NCI-H2227 (cell line): Measurements from ENCODE around the gene TBK1.
A peak's percentile ranks its signal among the peaks of the same experiment; 100 is the strongest.
"Not testable (repeated sequence)": the region's sequence is repeated elsewhere in the genome, so short reads cannot be mapped to it uniquely, and the experiment has no call there.

Source experiments
- DNase-seq: peaks from one replicate; lab custom pipeline; 2025; ENCODE audit not compliant: unreplicated experiment; lab: John Stamatoyannopoulos, UW

TBK1 gene

DNA sequence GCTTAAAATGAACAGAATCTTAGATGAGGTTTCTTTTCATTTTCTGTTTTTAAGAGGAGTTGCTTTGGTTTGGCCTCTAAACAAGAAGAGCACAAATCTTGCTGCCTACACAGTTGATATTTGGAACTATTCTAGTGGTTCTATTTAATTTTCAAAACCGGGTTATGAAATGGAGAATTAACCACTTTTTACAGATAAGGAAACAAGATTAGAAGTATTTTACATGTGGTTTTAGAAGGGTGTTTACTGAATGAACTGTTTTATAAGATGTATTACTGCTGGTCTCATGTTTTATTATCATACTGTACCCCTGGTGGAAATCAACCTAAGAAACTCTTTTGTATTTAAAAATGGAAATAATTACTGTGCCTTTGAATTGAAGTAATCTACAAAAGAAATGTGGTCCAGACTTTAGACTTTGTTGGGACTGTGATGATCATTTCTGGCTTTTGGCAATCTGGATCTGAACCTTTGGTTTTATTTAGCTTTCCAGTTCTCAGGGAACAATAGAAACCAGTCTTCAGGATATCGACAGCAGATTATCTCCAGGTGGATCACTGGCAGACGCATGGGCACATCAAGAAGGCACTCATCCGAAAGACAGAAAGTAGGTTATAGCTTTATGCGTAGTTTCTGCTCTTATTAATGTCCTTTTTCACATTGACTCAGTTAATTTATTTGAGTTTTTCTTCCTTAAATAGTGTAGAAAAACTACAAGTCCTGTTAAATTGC lies 43.2 kb downstream of the TBK1 start:
- no peak for DNase-seq

DNA sequence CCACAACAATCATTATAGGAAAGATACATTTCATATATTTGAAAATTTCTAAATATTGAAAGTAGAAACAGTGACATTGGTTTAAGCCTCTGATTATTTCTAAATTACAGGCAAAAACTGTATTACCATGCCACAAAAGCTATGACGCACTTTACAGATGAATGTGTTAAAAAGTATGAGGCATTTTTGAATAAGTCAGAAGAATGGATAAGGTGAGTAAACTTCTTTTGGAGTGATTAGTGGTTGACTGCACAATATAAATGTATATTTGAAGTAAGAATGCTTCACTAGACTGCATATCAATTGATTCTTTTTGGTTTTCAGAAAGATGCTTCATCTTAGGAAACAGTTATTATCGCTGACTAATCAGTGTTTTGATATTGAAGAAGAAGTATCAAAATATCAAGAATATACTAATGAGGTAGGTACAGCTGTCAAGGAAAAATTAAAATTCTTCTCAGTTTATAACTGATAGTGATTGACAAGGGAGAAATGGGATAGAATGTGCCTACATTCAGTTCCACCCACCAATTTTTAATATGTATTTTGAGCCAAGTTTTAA lies 45.0 kb downstream of the TBK1 start:
- DNase-seq: no peak

DNA sequence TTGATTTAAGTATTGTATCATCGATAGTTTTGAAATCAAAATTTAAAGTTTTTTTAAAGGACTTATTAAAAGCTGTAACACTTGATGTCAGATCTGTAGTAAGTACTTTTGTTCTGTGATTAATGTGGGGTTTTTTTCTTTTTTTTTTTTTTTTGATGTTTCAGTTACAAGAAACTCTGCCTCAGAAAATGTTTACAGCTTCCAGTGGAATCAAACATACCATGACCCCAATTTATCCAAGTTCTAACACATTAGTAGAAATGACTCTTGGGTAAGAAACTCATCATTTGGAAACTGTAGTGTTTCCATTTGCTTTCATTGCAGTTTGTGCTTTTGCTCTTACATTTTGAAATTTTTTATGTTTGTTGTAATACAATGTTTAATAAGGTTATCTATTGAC lies 45.6 kb downstream of the TBK1 start:
- DNase-seq: no peak

DNA sequence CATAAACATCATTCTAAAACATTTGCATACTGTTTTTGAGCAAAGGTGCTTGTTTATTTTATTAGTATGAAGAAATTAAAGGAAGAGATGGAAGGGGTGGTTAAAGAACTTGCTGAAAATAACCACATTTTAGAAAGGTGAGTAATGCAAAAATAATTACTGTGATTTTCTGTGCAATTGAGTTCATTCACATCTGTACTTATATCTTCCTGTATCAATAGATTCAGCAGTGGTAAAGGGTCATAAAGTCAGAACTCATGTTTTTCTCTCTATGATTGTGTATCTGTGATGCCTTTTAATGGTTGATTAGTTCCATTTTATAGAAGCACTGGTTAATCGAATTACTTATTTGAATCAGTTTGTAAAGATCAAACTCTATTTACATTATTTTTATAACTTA lies 46.0 kb downstream of the TBK1 start:
- no peak for DNase-seq

DNA sequence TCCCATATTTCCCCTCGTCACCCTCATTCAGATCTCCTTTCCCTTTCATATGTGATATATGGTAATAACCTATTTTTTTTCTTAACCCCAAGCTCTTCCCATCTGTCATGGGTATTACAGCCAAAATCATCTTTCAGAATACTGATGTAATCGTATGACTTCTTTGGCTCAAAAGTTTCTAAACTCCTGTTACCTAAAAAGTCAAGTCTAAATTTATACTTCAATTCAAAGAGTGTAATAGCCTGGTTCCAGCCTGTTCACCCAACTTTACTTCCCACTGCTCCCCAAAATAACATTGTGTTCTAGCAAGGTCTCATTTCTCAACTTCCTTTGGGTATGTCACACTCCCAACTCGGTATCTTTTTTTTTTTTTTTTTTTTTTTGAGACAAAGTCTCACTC lies 48.5 kb downstream of the TBK1 start:
- DNase-seq: no peak

DNA sequence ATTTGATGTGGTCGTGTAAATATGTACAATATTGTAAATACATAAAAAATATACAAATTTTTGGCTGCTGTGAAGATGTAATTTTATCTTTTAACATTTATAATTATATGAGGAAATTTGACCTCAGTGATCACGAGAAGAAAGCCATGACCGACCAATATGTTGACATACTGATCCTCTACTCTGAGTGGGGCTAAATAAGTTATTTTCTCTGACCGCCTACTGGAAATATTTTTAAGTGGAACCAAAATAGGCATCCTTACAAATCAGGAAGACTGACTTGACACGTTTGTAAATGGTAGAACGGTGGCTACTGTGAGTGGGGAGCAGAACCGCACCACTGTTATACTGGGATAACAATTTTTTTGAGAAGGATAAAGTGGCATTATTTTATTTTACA lies 49.6 kb downstream of the TBK1 start:
- no peak for DNase-seq

DNA sequence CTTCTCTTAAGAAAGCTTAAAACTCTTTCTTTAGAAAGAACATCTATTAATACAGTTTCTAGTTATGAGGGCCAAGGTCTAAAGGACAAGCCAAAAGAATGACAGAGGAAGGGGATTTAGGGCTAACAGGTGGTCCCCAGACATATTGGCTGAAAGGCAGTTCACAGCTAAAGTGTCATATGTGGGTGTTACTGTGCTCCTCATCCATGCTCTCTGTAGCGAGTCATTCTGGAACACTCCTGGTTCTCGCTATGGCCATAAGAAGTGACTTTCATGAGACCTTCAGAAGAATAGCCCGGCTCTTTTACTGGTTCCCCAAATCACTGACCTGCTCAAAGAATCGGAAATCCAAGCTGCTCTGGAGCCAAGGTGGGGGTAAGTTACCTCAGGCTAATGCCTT lies 55.0 kb downstream of the TBK1 start:
- DNase-seq: no peak

DNA sequence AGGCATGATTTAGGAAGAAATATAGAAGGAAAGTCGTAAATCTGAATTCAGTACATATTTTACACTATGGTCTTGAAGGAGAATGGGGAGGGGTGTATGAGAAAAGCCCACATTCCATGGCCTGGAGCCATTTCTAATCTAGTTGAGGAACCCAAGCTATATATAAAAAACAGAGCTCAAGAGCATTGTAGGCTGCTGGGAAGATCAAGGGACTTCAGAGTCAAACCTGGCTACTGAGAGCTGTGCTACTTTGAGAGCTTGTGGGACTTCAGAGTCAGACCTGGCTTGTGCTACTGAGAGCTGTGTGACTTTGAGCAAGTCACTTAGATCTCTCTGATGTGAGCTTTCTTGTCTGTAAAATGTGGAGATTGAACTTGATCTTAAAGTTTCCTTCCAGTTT lies 58.7 kb downstream of the TBK1 start:
- DNase-seq: no peak

DNA sequence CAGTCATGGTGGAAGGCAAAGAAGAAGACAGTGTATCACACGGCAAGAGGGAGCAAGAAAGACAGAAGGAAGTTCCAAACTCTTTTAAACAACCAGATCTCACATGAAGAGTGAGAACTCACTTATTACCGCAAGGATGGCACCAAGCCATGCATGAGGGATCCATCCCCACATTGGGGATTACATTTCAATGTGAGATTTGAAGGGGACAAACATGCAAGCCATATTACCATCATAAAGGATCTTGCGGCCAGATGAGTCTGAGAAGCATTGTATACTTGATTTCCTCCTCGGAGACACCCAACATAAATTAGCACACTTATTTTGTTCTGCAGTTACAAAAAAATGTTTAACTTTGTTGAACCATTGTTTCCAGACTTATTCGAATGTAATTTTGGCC lies 66.5 kb downstream of the TBK1 start:
- DNase-seq: no peak

DNA sequence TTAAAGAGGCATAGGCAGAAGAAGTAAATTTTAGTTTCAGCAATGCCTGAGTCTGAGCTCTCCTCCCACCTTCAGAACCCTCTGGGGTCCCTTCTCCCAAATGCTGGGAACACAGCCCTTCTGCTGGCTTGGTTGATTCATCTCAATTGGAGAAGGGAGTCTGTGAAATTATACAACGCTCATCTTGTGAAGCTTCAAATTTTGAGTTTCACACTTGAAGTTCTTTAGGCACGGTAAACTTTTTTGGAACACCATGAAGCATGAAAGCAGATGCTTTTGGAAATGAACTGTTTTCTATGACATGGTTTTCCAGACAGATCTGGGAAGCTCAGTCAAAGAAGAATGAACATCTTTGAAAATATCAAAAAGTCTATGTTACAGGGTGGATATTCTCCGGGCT lies 69.9 kb downstream of the TBK1 start:
- no peak for DNase-seq

DNA sequence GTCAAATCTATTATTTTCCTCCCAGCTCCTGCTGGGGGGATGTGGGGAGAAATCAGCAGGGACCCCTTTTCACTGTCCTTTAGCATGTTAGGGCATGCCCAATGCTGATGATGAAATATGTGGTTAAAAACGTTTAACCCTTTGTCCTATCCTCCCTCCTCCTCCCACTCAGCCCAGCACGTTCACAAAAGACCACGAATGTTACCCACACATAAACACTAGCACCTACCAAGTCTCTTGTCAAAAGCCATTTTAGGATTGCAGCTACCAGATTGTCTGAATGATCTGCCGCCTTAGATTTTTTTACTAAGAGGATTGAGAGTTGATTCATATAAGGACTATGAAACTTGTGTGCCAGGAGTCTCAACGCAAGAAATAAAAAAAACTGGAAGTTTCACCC lies 70.4 kb downstream of the TBK1 start:
- peak; percentile 72 for DNase-seq

DNA sequence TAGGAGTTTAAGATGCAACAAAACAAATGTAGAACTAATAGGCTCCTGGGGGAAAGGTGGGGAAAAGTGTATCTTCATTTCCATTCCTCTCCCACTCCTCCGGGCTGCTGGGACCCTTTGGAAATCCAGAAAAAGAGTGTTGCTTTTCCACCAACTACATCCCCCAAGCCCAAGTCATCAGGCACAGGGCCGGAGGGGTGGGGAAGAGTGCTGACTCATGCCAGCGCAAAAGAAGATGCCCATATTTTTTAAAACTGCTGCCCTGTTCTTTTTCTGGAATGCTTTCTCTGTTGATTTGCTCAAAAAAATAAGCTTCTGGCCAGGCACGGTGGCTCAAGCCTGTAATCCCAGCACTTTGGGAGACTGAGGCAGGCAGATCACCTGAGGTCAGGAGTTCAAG lies 70.9 kb downstream of the TBK1 start:
- DNase-seq: peak; percentile 38

DNA sequence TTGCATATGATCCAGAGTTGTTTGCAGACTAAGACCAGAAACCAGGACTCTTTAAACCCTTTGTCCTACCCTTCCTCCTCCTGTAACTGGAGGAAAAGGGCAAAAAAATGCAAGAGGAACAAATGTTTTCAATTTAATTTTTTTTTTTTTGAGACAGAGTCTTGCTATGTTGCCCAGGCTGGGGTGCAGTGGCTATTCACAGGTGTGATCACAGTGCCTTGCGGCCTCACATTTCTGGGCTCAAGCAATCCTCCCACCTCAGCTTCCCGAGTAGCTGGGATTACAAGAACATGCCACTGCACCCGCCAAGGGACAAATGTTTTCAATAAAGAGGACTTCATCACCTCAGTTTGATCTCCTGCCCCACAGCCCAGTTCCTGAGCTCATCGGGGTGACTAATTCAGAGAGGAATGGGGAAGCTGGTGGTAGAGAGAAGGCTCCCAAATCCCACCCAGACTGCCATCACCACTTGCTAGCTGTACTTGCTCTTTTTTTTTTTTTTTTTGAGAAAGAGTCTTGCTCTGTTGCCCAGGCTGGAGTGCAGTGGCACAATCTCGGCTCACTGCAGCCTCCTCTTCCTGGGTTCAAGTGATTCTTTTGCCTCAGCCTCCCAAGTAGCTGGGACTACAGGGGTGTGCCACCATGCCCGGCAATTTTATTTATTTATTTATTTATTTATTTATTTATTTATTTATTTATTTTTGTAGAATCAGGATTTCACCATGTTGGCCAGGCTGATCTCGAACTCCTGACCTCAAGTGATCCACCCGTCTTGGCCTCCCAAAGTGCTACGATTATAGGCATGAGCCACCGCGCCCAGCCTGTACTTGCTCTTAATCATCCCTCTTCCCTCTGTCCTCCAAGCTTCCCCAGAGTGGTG lies 71.9 kb downstream of the TBK1 start:
- not testable (repeated sequence) for DNase-seq

DNA sequence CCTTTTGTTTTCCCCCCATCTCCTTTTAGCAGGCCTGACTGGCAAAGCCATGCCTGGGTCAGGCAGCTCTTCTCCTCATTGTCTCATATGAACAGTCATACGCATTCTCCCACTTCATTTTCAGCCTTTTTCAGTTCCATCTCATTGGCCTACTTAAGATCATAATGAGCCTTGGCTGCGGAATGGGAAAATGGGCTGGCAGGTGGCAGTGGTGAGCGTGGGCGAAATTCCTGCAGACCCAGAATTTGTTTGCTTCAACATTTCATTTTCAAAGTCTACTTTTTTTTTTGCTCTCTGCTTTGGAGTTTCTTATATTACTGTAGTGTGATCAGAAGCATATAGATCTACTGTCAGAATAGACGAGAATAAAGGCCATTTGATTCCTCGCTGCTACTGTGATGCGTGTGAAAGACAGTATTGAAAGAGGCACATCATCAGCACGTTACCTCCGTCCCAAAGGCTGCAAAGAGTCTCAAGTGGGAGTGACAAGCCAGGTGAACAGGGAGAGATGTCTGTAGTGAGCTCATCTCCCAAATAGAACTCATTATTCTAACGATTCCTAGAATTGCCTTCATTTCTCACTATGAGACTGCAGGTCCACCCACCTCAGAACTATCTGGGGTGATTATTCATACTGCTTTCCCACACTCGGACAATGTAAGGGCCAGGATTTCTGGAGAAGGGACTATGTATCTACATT lies 73.7 kb downstream of the TBK1 start:
- peak; percentile 14 for DNase-seq

DNA sequence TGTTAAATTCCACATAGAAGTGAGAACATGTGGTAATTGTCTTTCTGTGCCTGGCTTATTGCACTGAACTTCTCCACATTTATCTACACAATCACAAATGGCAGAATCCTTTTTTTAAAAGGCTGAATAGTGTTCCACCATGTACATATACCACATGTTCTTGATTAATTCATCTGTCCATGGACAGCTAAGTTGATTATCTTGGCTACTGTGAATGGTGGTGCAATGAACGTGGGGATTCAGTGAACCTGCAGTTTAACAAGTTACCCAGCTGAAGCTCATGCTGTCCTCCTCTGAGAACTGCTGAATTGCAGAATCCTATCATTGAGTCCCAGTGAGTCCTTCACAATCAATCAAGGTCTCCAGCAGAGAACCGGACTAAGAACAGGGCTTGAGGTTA lies 74.9 kb downstream of the TBK1 start:
- DNase-seq: no peak

DNA sequence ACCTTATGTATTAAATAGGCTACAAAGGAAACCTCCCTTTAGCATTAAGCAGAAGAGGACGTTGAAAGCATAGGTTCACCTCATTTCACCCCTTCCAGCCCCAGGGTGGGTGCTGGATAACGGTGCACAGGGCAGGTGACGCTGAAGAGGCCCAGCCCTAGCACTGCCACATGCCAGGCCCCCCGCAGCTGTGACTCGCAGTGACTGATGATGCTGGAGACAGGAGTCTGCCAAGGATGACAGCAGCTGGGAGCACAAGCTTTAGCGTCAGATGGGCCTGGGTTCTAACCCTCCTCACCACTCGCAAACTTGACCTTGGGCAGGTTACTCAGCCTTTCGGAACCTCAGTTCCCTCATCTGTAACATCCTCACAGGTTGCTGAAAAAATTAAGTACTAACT lies 76.7 kb downstream of the TBK1 start:
- DNase-seq: peak; percentile 20

DNA sequence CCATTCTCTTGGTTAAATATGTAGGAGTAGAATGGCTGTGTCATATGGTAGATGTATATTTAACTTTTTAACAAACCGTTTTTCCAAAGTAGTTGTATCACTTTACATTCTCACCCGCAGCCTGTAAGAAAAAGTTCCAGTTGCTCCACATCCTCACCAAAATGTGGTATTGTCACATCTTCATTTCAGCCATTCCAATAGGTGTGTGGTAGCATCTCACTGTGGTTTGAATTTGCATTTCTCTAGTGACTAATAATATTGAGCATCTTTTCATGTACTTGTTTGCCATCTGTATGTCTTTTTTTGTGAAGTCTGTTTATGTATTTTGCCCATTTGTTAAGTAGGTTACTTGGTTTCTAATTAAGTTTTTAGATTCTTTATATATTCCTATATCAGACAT lies 78.6 kb downstream of the TBK1 start:
- DNase-seq: no peak

DNA sequence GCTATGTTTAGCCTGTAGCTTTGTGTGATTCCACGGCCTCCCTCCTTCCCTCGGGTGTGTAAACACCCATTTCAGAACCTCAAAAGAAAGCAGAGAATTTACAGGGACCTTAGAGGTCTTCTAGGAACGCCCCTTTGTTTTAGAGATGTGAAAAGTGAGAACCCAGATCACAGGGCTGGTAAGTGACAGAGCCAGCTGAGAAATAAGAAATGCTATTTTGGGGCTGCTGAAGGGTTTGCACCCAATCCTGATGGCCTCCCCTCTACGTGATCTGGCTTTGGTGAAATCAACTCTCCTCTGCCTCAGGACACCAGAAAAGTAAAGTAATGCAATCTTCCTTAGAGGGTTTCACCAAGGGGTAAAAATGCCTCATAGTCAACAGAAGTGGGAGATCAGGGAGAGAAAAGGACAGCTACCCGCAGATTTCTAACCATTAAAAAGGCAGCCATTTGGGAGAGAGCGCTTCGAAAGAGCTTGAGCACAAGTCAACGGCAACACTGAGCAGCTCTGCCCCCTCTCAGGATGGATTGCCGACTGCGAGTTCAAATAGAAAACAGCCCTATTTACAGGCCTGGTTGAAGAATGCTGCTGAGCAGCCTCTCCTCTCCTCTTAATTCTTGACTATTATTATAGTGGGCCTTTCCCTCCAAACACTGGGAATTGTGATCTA lies 79.9 kb downstream of the TBK1 start:
- peak; percentile 60 for DNase-seq

DNA sequence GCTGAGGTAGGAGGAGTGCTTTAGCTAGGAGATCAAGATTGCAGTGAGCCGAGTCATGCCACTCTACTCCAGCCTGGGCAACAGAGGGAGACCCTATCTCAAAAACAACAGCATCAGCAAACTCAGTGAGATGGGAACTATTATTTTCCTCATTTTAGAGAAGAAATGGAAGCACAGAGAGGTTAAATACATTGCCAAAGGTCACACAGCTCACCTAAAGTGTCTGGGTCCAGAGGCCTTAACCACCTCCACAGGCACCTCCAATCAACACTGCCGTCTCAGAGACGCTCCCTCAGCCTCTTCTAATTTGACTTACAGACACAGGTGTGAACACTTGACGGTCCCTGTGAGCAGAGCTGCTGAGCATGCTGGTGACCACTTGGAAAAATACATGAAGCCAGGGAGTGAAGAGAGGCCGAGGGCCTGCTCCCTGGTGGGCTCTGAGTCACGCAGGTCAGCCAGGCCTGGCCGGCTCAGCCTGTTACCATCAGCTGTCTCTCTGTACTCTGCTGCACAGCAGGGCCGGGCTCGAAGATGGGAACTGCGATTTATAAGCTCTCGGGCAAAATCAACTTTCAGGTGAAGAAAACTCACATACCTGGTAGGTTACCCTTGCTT lies 80.9 kb downstream of the TBK1 start:
- DNase-seq: no peak

DNA sequence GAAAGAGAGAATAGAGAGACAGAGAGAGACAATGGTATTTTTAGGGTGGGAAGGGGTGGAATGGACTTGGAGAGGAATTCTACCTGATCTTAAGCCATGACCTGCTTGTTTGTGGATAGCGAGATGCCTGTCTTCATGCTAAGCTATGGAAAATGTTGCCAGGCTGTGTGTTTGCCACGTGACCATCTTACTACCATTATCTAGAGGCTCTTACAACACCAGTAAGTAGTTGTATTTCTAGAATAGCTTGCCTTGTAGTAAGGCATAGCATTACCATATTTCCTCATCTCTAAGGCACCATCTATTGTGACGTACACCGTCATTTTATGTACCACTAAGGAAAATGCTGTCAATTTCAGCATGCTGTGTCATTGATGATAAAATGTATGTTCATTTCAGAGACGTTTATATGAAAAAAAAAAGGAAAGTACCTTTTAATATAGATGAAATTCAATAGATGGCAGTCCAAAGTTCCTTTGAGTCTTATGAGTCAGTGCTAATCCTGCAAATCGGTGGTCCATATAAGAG lies 82.8 kb downstream of the TBK1 start:
- no peak for DNase-seq
